Stomach (tissue), 9 donors: ENCODE measurements around the gene C9orf78. TPM values are rescaled to one million over a fixed set of nuclear protein-coding genes. Genes with fewer than 3 reads are reported as not detected.

Experiments used
- DNase-seq, 2 donors: peaks; one replicate each; pipeline versions ENCODE4 v3.0.0 to v3.0.0-alpha.2; 2013 to 2019
- H3K27ac ChIP-seq, 5 donors: fragments of 200-600 bp in 4 of 5; sonication (generic) in 4 of 5; one replicate each; pipeline ENCODE4 v1.5.1; 2013 to 2019; ENCODE audit warnings: mild to moderate bottlenecking in 1 of 5, moderate library complexity in 1 of 5
- H3K27me3 ChIP-seq, 3 donors: fragments of 200-600 bp; sonication (generic); one replicate each; pipeline ENCODE4 v1.5.1; 2017 to 2019; ENCODE audit warnings: mixed run types in 1 of 3
- H3K36me3 ChIP-seq, 4 donors: fragments of 200-600 bp; sonication (generic); 1 replicate in 3 of 4; 2 replicates in 1 of 4; pipeline ENCODE4 v1.5.1; 2016 to 2019
- H3K4me1 ChIP-seq, 4 donors: fragments of 200-600 bp; sonication (generic); one replicate each; pipeline ENCODE4 v1.5.1; 2016 to 2019
- H3K4me3 ChIP-seq, 4 donors: fragments of 200-600 bp; sonication (generic) in 3 of 4; one replicate each; pipeline ENCODE4 v1.5.1; 2016 to 2019; ENCODE audit warnings: mild to moderate bottlenecking in 1 of 4
- H3K9me3 ChIP-seq, 4 donors: fragments of 200-600 bp; sonication (generic); one replicate each; pipeline ENCODE4 v1.5.1; 2016 to 2019
- EP300 ChIP-seq: sonication (generic); formaldehyde crosslinking; IDR thresholded peaks from one replicate; pipeline ENCODE4 v1.6.1; 2017; ENCODE audit warnings: antibody characterized with exemption
- POLR2A ChIP-seq, 4 donors: fragments of 450-650 bp; IDR thresholded peaks; one replicate each; pipeline ENCODE4 v1.6.1; 2016; ENCODE audit warnings: antibody characterized with exemption in 4 of 4, control low read depth in 2 of 4, mild to moderate bottlenecking in 1 of 4, moderate library complexity in 1 of 4
- POLR2AphosphoS5 ChIP-seq, 3 donors: sonication (generic); formaldehyde crosslinking; IDR thresholded peaks; one replicate each; pipeline ENCODE4 v1.6.1; 2016; ENCODE audit warnings: antibody characterized with exemption in 3 of 3
- WGBS, 5 donors: extraction: QIAGEN DNeasy Blood & Tissue Kit in 3 of 5; methylation state at CpG; one replicate each; pipeline versions ENCODE4 v1.1.5 to v1.1.7; 2013 to 2018; 5-methylcytosine and 5-hydroxymethylcytosine counted together
- intact Hi-C: fragments of 100-400 bp; cut with DNase I; formaldehyde crosslinking; loops from one replicate; pipeline ENCODE4 v1.15.1; 2023; ENCODE audit warnings: low total_unique reads
- polyA plus RNA-seq, 3 donors: library from polyadenylated mRNA; stranded (reverse); fragments of 200-250 nt; gene quantifications; one replicate each; pipeline ENCODE4 v1.2.3, GENCODE V29; 2013
- total RNA-seq, 5 donors: library from RNA; depleted of rRNA; stranded (reverse); fragments of >200 nt; gene quantifications; one replicate each; pipeline versions ENCODE4 v1.1.0 to v1.2.3, GENCODE V29; 2014 to 2016
- TF ChIP-seq, protein P1 (sequence below), 7 experiments: fragments of 450-650 bp in 4 of 7; fragments of 200-600 bp in 3 of 7; sonication (generic) in 3 of 7; IDR thresholded peaks; one replicate each; pipeline ENCODE4 v1.5.1; 2016 to 2019; ENCODE audit warnings: antibody characterized with exemption in 7 of 7, control low read depth in 2 of 7, mild to moderate bottlenecking in 1 of 7
- donor health status: healthy with polysubstance abuse.
- donor health status: Bipolar disorder and iron deficiency.
- donor health status: healthy.

Gene C9orf78
- total and polyA plus RNA-seq, 8 donors, result 18.7 to 67.5 (median 43.8) TPM

DNA sequence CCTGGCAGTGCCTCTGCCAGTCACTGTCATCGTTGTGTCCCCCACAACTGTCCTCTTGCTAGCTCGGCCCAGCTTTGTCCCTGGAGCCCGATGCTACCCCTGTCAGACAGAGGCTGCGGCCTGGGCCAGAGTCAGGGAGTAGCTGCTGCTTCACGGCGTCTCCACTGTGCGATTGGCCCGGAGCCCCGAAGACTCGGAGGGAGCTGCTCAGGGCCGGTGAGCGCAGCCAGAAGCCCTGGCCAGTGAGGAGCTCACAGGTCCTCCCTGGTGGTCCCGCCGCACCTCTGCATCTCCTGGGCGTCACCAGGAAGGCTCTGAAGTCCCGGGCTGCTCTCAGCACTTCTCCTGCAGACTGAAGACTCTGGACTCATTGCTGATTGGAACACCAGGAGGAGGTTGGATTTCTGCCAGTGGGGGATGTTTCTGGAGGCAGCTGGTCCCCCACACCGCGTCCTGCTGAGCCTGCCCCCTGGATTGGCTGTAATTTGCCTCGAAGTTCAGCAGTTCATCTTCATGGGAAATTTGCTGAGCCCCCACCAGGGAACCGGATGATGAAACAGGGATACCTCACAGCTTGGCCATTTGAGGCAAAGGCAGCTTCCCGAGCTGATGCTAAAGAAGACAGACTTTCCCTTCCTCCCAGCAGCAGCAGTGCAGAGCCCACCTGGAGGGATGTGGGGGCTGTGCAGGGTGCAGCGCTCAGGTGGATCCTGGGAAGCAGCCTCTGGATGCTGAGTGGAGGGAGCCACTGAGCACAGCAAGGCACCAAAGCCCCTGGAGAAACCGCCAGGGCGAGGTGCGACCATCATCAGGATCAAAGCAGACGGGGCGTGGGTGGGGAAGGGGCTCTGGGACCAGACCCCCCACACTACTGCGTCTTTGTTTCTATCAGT, 45.8 kb upstream of the C9orf78 start:
- peak overlapping the region in 2 of 5 donors; percentile 9 to 30 for H3K27ac ChIP-seq
- peaks cover 0 to 18% (median 0%) of the 10 kb centered on the region in 4 donors for H3K36me3 ChIP-seq
- no peaks in the 10 kb centered on the region for H3K9me3 ChIP-seq
- DNase-seq, result peak in 1 of 2 donors; percentile 76
- H3K4me3 ChIP-seq, result no peak overlapping the region
- WGBS, 5 donors, result 76 to 84% (median 81%) methylated on average over 15 to 28 of the region's 28 CpGs
- no peak for TF ChIP-seq EP300
- no peaks in the 10 kb centered on the region for H3K27me3 ChIP-seq
- H3K4me1 ChIP-seq, result peaks cover 19 to 35% (median 24%) of the 10 kb centered on the region in 4 donors
- intact Hi-C loops, result loop anchor here (10.0 kb wide), 1 partner anchor 164 kb away; the partner anchor contains the start of gene FNBP1

GRCh38 chr9:129879991-129880653, 45.0 kb upstream of the C9orf78 start:
- 90 to 97% (median 94%) methylated on average over 26 to 31 of the region's 31 CpGs for WGBS, 5 donors
- H3K36me3 ChIP-seq, result peaks cover 0 to 26% (median 0%) of the 10 kb centered on the region in 4 donors
- H3K27ac ChIP-seq, result peak overlapping the region in 1 of 5 donors; percentile 9
- H3K27me3 ChIP-seq, result no peaks in the 10 kb centered on the region
- TF ChIP-seq POLR2AphosphoS5 (IDR thresholded peaks at IDR 0.05), result no peak
- TF ChIP-seq, protein P1, sequence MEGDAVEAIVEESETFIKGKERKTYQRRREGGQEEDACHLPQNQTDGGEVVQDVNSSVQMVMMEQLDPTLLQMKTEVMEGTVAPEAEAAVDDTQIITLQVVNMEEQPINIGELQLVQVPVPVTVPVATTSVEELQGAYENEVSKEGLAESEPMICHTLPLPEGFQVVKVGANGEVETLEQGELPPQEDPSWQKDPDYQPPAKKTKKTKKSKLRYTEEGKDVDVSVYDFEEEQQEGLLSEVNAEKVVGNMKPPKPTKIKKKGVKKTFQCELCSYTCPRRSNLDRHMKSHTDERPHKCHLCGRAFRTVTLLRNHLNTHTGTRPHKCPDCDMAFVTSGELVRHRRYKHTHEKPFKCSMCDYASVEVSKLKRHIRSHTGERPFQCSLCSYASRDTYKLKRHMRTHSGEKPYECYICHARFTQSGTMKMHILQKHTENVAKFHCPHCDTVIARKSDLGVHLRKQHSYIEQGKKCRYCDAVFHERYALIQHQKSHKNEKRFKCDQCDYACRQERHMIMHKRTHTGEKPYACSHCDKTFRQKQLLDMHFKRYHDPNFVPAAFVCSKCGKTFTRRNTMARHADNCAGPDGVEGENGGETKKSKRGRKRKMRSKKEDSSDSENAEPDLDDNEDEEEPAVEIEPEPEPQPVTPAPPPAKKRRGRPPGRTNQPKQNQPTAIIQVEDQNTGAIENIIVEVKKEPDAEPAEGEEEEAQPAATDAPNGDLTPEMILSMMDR (IDR thresholded peaks at IDR 0.05), result no peak
- no peak for TF ChIP-seq EP300
- DNase-seq, result no peak
- intact Hi-C loops, result loop anchor here (10.0 kb wide), 1 partner anchor 165 kb away; the partner anchor contains the start of gene FNBP1
- no peak overlapping the region for H3K4me3 ChIP-seq
- H3K4me1 ChIP-seq, result peaks cover 12 to 27% (median 17%) of the 10 kb centered on the region in 4 donors
- no peaks in the 10 kb centered on the region for H3K9me3 ChIP-seq

DNA sequence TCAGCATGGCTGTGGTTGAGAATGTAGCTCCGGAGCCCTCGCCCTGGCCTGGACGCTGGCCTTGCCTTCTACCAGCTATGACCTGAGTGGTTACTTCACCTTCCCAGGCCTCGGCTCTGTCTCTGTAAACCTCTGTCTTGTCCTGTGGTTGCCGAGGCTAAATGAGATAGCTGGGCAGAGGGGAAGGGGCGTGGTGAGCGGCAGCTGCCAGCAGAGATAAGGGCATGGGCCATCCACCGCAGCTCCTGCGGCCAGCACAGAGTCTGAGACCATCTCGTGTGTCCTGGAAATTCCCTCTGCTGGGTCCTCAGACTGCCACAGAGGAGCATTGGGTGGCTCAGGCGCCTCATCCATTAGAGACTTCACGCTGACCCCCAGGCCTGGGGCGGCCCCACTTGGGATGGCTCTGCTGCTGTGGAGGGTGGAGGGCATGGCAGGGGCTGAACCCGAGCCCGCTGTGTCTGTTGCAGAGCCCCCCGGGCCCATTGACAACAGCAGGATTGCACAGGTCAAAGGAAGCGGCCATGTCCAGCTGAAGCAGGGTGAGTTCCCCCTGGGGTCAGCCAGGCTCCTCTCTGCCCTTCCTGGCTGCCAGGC, 44.1 kb upstream of the C9orf78 start:
- intact Hi-C loops, result no loop called here
- Histone ChIP-seq H3K27ac (no peak overlapping the region), H3K36me3 (peaks cover 0 to 29% (median 0%) of the 10 kb centered on the region in 4 donors), H3K27me3 (no peaks in the 10 kb centered on the region), H3K9me3 (no peaks in the 10 kb centered on the region), H3K4me1 (peaks cover 6 to 18% (median 8%) of the 10 kb centered on the region in 4 donors), H3K4me3 (no peak overlapping the region)
- TF ChIP-seq EP300 (no peak), POLR2AphosphoS5 (IDR thresholded peaks at IDR 0.05) (no peak), POLR2A (IDR thresholded peaks at IDR 0.05) (no peak)
- TF ChIP-seq, protein P1 (IDR thresholded peaks at IDR 0.05), result no peak
- WGBS, 5 donors, result 84 to 89% (median 86%) methylated on average over 14 to 17 of the region's 17 CpGs
- DNase-seq, result no peak

DNA sequence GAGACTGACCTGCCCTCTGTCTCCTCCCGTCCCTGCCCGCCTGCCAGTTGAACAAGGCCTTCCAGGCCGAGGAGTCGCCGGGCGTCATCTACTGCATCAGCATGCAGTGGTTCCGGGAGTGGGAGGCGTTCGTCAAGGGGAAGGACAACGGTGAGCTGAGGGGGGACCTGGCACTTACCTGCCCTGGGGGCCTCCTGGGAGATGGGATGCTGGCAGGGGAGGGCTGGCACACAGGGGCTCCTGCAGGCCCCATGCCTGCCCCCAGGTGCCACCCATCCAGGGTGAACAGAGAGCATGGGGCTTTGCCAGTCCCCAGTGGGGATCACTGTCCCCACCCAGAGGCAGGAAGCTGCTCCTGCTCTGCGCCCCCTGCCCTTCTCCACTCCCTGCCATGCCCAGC, 43.2 kb upstream of the C9orf78 start:
- 90 to 94% (median 92%) methylated on average over 11 of the region's 11 CpGs for WGBS, 5 donors
- intact Hi-C loops, result no loop called here
- H3K9me3 ChIP-seq, result no peaks in the 10 kb centered on the region
- TF ChIP-seq POLR2AphosphoS5 (IDR thresholded peaks at IDR 0.05) (no peak), EP300 (no peak), POLR2A (IDR thresholded peaks at IDR 0.05) (no peak)
- TF ChIP-seq, protein P1 (IDR thresholded peaks at IDR 0.05), result no peak
- no peaks in the 10 kb centered on the region for H3K27me3 ChIP-seq
- H3K4me3 ChIP-seq, result no peak overlapping the region
- H3K36me3 ChIP-seq, result peaks cover 0 to 38% (median 0%) of the 10 kb centered on the region in 4 donors
- peaks cover 0 to 10% (median under 1%) of the 10 kb centered on the region in 4 donors for H3K4me1 ChIP-seq
- no peak overlapping the region for H3K27ac ChIP-seq
- no peak for DNase-seq
